ENCODE data around the gene CNTD1.

The CNTD1 gene

DNA sequence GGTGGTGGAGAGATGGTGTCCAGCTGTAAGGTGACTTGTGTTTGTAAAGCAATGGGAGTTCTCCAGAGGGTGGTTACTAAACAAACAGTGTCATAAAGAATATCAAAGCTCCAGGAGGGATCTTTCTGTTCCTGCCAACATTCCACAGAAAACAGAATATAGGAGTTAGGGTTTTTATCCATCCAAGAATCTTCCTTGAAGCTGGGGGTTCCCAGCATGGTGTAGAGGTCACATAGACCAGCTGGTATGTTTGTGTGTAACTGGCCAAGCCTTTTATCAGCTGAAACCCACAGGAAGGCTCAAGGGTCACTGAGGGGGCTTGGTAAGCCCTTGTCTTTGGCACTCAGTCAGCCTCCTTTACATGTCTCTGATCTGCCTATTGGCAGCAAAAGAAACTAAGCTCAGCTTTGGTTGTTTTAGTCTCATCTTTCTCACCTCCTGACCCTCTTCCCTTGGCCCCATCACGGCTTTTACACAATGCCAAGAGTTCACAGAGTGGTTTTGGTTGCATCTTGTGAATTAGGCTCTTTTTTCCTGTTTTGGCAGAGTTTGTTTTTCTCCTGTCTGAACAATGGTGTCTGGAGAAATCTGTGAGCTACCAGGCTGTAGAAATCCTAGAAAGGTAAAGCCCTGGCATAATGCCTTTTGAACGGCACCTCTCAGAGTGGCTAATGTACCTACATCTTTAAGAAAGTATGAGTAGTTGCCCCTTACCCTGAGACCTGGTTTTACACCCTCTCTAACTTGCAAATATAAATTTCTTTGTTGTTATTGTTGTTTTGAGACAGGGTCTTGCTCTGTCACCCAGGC is 4.6 kb downstream of the CNTD1 start:
- no peak for DNase-seq (ENCODE audit: low spot score)
- ChIA-PET CTCF (interaction anchor here (0.6 to 1.0 kb wide), 3 partner anchors 21 to 225 kb away, joined by 3 to 4 read pairs (median 3); partner anchors contain the start of gene BECN1), POLR2A (ENCODE audit: low non-redundant PET) (no interaction called here)
- TF ChIP-seq CTCF (conservative IDR thresholded peaks at IDR 0.05; ENCODE audit: low read depth) = no peak
- H3K27ac ChIP-seq = no peak overlapping the region

DNA sequence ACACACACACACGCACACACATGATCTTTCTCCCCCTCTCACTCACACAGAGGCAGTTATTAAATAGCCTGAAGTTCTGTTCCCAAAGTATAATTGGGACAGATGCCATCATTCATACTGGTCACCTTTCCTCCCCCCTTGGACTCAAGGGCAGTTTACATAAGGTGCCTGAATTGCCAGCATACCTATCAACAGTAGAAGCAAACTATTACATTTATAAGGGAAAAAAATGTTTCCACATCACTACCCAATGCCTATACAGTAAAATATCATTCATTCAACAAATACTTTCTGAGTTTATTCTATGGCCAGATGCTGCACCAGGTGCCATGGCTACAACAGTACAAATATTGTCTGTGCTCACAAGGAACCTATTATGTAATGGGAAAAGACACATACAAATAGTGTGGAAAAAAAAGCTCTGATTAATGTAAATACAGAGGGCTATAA is 6.3 kb downstream of the CNTD1 start:
- no peak for TF ChIP-seq CTCF (conservative IDR thresholded peaks at IDR 0.05; ENCODE audit: low read depth)
- H3K27ac ChIP-seq = no peak overlapping the region
- ChIA-PET POLR2A (ENCODE audit: low non-redundant PET) (no interaction called here), CTCF (interaction anchor here (0.6 kb wide), 1 partner anchor 74 kb away, joined by 3 read pairs; no protein-coding TSS in a partner anchor)
- no peak for DNase-seq (ENCODE audit: low spot score)

DNA sequence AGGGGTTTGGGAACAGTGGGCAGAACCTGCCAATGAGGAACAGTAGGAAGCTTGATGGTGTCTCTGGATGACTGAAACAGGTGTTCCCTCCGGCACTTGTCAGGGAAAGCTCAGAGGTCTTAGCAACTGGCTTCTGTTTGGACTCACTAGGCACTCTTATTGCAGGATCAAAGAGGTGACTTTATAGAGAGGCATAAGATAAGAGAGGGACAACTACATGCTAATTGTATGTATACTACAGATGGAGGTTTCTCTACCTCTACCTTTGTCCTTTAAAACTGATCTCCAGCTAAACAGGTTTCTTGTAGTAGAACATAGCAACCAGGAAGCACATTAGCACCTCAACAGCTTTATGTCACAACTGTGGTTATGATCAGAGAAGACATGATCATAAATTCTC is 7.6 kb downstream of the CNTD1 start:
- CTCF ChIA-PET = interaction anchor here (0.5 to 1.0 kb wide), 3 partner anchors 12 to 84 kb away, joined by 4 to 5 read pairs (median 4); no protein-coding TSS in a partner anchor
- POLR2A ChIA-PET (ENCODE audit: low non-redundant PET) = interaction anchor here (0.7 kb wide), 1 partner anchor 18 kb away, joined by 3 read pairs; no protein-coding TSS in a partner anchor
- TF ChIP-seq CTCF (conservative IDR thresholded peaks at IDR 0.05; ENCODE audit: low read depth) = no peak
- no peak for DNase-seq (ENCODE audit: low spot score)
- H3K27ac ChIP-seq = no peak overlapping the region

- POLR2A ChIA-PET (ENCODE audit: low non-redundant PET) = no interaction called here
- peak overlapping the region; percentile 21; the same call in 1 of the 2 replicates for H3K27ac ChIP-seq
- peak; percentile 73 for DNase-seq (ENCODE audit: low spot score)
- TF ChIP-seq CTCF (conservative IDR thresholded peaks at IDR 0.05; ENCODE audit: low read depth) = no peak
- CTCF ChIA-PET = no interaction called here
Observed at GRCh38 chr17:42809250-42809649, 10.6 kb downstream of the CNTD1 start.

- ChIA-PET POLR2A (ENCODE audit: low non-redundant PET) (no interaction called here), CTCF (interaction anchor here (0.7 to 1.1 kb wide), 2 partner anchors 28 to 209 kb away, joined by 3 read pairs; no protein-coding TSS in a partner anchor)
- peak overlapping the region; percentile 28; the same call in 1 of the 2 replicates for H3K27ac ChIP-seq
- no peak for DNase-seq (ENCODE audit: low spot score)
- no peak for TF ChIP-seq CTCF (conservative IDR thresholded peaks at IDR 0.05; ENCODE audit: low read depth)
Observed at GRCh38 chr17:42814633-42815399, 16.2 kb downstream of the CNTD1 start.

DNA sequence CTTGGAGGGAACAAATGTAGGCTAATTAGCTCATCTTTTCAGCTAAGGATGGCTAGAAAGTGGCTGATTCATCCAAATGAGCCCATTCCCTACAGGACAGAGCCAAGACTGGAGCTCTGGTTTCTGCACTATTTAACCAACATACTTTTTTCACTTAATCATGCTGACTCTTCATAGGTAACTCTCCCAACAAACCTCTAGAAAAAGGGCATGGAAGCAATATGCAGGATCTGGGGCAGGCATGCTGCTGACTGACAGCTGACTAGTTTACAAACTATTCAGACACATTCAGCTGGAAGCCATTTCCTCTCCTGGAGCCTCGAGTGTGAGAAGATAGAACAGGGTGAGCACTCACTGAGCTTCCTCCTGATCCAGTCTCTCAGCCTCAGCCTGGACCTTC is 19.2 kb downstream of the CNTD1 start:
- CTCF ChIA-PET = interaction anchor here (0.7 kb wide), 1 partner anchor 12 kb away, joined by 5 read pairs; no protein-coding TSS in a partner anchor
- POLR2A ChIA-PET (ENCODE audit: low non-redundant PET) = no interaction called here
- TF ChIP-seq CTCF (conservative IDR thresholded peaks at IDR 0.05; ENCODE audit: low read depth) = no peak
- no peak for DNase-seq (ENCODE audit: low spot score)
- H3K27ac ChIP-seq = no peak overlapping the region

Measured in RWPE1 (cell line).